OCI-LY3 (cell line): ENCODE measurements around the gene SPOCK1.

ENCODE experiments used
- H2AFZ ChIP-seq: fragments of 200-600, 300-600 bp; shearing (Covaris generic); 2 replicates; pipeline ENCODE4 v1.6.0; 2014; ENCODE audit warnings: antibody characterized with exemption, low read depth, low read length
- H3K27ac ChIP-seq: fragments of 200-600, 300-600 bp; sonication (generic); 2 replicates; pipeline ENCODE4 v1.5.1; 2014; ENCODE audit warnings: mild to moderate bottlenecking, low read length, moderate library complexity, mixed read lengths
- H3K27me3 ChIP-seq: fragments of 200-600, 300-600 bp; sonication (generic); 2 replicates; pipeline ENCODE4 v1.6.1; 2014; ENCODE audit warnings: low read depth, low read length, mixed read lengths
- H3K36me3 ChIP-seq: fragments of 200-600, 300-600 bp; sonication (generic); replicated peaks from 2 replicates; pipeline ENCODE3; 2014; ENCODE audit warnings: low read depth, low read length, mixed read lengths
- H3K4me1 ChIP-seq: fragments of 300-600, 200-600 bp; sonication (generic); 2 replicates; pipeline ENCODE4 v1.6.1; 2014; ENCODE audit warnings: low read length, mixed read lengths
- H3K4me2 ChIP-seq: fragments of 200-600, 300-600 bp; sonication (generic); 2 replicates; pipeline ENCODE4 v1.6.1; 2014; ENCODE audit warnings: low read length, mixed read lengths
- H3K4me3 ChIP-seq: fragments of 300-600, 200-600 bp; sonication (generic); 2 replicates; pipeline ENCODE4 v1.5.1; 2014; ENCODE audit warnings: antibody characterized with exemption, mild to moderate bottlenecking, low read length, moderate library complexity
- H3K79me2 ChIP-seq: fragments of 300-600, 200-600 bp; shearing (Covaris generic); 2 replicates; pipeline ENCODE4 v1.6.1; 2014; ENCODE audit warnings: mild to moderate bottlenecking, low read length, mixed read lengths
- H3K9ac ChIP-seq: fragments of 300-600, 200-600 bp; shearing (Covaris generic); 2 replicates; pipeline ENCODE4 v1.6.0; 2014; ENCODE audit warnings: mild to moderate bottlenecking, low read length, moderate library complexity
- H3K9me3 ChIP-seq: fragments of 200-600, 300-600 bp; shearing (Covaris generic); 2 replicates; pipeline ENCODE4 v1.6.1; 2014; ENCODE audit warnings: low read length, mixed read lengths; ENCODE audit not compliant: insufficient read depth
- H4K20me1 ChIP-seq: fragments of 200-600, 300-600 bp; sonication (generic); 2 replicates; pipeline ENCODE4 v1.6.1; 2016; ENCODE audit warnings: low read length, mixed read lengths; ENCODE audit not compliant: insufficient read depth
- EZH2phosphoT487 ChIP-seq: fragments of 200-600 bp; shearing (Covaris generic); IDR thresholded peaks from 2 replicates; pipeline ENCODE4 v1.6.1; 2018; ENCODE audit warnings: antibody characterized with exemption, mixed run types, low read depth
- TF ChIP-seq, protein P1 (sequence below): fragments of 200-600, 300-600 bp; sonication (generic); IDR thresholded peaks from 2 replicates; pipeline ENCODE4 v1.5.1; 2014; ENCODE audit warnings: antibody characterized with exemption, low read length, low read depth

The SPOCK1 gene

GRCh38 chr5:137026296-137026695 is 472.8 kb downstream of the SPOCK1 start:
- H4K20me1 ChIP-seq: no peaks in the 10 kb centered on the region
- H3K4me2 ChIP-seq: no peak overlapping the region
- H3K27ac ChIP-seq: no peak overlapping the region
- H3K79me2 ChIP-seq: no peaks in the 10 kb centered on the region
- no peak overlapping the region for H2AFZ ChIP-seq
- H3K9me3 ChIP-seq: no peaks in the 10 kb centered on the region
- H3K36me3 ChIP-seq: no peaks in the 10 kb centered on the region
- H3K9ac ChIP-seq: no peak overlapping the region
- no peak for TF ChIP-seq EZH2phosphoT487
- TF ChIP-seq, protein P1, sequence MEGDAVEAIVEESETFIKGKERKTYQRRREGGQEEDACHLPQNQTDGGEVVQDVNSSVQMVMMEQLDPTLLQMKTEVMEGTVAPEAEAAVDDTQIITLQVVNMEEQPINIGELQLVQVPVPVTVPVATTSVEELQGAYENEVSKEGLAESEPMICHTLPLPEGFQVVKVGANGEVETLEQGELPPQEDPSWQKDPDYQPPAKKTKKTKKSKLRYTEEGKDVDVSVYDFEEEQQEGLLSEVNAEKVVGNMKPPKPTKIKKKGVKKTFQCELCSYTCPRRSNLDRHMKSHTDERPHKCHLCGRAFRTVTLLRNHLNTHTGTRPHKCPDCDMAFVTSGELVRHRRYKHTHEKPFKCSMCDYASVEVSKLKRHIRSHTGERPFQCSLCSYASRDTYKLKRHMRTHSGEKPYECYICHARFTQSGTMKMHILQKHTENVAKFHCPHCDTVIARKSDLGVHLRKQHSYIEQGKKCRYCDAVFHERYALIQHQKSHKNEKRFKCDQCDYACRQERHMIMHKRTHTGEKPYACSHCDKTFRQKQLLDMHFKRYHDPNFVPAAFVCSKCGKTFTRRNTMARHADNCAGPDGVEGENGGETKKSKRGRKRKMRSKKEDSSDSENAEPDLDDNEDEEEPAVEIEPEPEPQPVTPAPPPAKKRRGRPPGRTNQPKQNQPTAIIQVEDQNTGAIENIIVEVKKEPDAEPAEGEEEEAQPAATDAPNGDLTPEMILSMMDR: no peak
- no peak overlapping the region for H3K4me3 ChIP-seq
- no peaks in the 10 kb centered on the region for H3K4me1 ChIP-seq
- no peaks in the 10 kb centered on the region for H3K27me3 ChIP-seq

- Histone ChIP-seq H3K27ac (no peak overlapping the region), H2AFZ (no peak overlapping the region), H3K79me2 (no peaks in the 10 kb centered on the region), H3K9ac (no peak overlapping the region), H3K4me3 (no peak overlapping the region), H3K27me3 (no peaks in the 10 kb centered on the region), H3K4me1 (no peaks in the 10 kb centered on the region), H4K20me1 (no peaks in the 10 kb centered on the region), H3K9me3 (no peaks in the 10 kb centered on the region), H3K36me3 (no peaks in the 10 kb centered on the region), H3K4me2 (no peak overlapping the region)
- TF ChIP-seq, protein P1: no peak
- no peak for TF ChIP-seq EZH2phosphoT487
Observed at GRCh38 chr5:137024044-137024443, 475.1 kb downstream of the SPOCK1 start.

DNA sequence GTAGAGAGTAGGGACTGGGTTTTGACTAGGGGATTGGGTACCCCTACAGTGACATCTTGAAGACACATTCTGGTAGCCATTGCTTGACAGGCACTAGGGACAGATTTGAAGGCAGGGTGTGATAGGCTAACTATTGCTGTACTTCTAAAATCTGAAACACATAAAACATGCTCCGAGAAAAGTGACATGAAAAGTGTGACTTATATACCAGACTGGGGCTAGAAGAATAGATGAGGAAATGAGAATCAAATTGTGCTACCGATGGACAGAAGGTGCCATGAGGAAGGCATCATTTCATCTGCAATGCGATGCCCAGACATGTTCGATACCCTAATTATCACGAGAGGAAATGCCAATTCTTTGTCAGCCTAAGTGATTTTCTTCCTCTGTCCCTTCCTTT is 475.8 kb downstream of the SPOCK1 start:
- no peak overlapping the region for H2AFZ ChIP-seq
- H3K27ac ChIP-seq: no peak overlapping the region
- H3K9ac ChIP-seq: no peak overlapping the region
- TF ChIP-seq, protein P1: no peak
- TF ChIP-seq EZH2phosphoT487: no peak
- no peaks in the 10 kb centered on the region for H3K36me3 ChIP-seq
- no peaks in the 10 kb centered on the region for H4K20me1 ChIP-seq
- H3K4me2 ChIP-seq: no peak overlapping the region
- H3K4me3 ChIP-seq: no peak overlapping the region
- H3K9me3 ChIP-seq: no peaks in the 10 kb centered on the region
- H3K79me2 ChIP-seq: no peaks in the 10 kb centered on the region
- no peaks in the 10 kb centered on the region for H3K27me3 ChIP-seq
- no peaks in the 10 kb centered on the region for H3K4me1 ChIP-seq

DNA sequence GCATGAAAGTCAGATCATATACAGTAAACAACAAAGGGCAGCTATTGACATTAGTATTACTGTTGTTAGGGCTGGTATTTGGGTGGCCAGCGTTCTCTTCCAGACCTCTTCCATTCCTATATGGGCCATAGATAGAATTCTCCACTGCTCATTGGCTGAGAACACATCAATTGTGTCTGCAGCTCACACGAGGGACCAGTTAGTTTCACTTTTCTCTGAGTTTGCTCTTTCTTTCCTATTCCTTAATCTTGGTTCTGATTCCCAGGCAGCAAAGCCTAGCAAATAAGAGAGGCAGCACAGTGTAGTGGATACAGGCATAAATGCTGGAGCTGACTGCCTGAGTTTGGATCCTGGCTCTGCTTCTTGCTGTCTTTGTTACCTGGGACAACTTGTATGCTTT is 476.4 kb downstream of the SPOCK1 start:
- Histone ChIP-seq H3K9ac (no peak overlapping the region), H4K20me1 (no peaks in the 10 kb centered on the region), H3K27me3 (no peaks in the 10 kb centered on the region), H3K4me2 (no peak overlapping the region), H2AFZ (no peak overlapping the region), H3K4me1 (no peaks in the 10 kb centered on the region), H3K9me3 (no peaks in the 10 kb centered on the region), H3K27ac (no peak overlapping the region), H3K4me3 (no peak overlapping the region), H3K36me3 (no peaks in the 10 kb centered on the region), H3K79me2 (no peaks in the 10 kb centered on the region)
- TF ChIP-seq, protein P1: no peak
- TF ChIP-seq EZH2phosphoT487: no peak
